OCI-LY3 (cell line): ENCODE results near the gene ADAM11.

Experiments
- CTCF ChIP-seq: fragments of 200-600, 300-600 bp; sonication (generic); IDR thresholded peaks from 2 replicates; pipeline ENCODE4 v1.5.1; 2014; ENCODE audit warnings: antibody characterized with exemption, low read length, low read depth
- EZH2phosphoT487 ChIP-seq: fragments of 200-600 bp; shearing (Covaris generic); IDR thresholded peaks from 2 replicates; pipeline ENCODE4 v1.6.1; 2018; ENCODE audit warnings: antibody characterized with exemption, mixed run types, low read depth

GRCh38 chr17:44812263-44812662, 53.5 kb downstream of the ADAM11 start:
- no peak for TF ChIP-seq CTCF
- TF ChIP-seq EZH2phosphoT487: no peak
